NCI-H2196 treated with DMSO at 0.1 percent for 48 hours (cell line): ENCODE results near the gene BAZ2B.

ENCODE experiments used
- DNase-seq: peaks from one replicate; lab custom pipeline; 2025; ENCODE audit not compliant: unreplicated experiment; lab: John Stamatoyannopoulos, UW

BAZ2B gene

GRCh38 chr2:159573846-159574606, 42.3 kb downstream of the BAZ2B start:
- no peak for DNase-seq

GRCh38 chr2:159573294-159573693, 43.1 kb downstream of the BAZ2B start:
- no peak for DNase-seq

DNA sequence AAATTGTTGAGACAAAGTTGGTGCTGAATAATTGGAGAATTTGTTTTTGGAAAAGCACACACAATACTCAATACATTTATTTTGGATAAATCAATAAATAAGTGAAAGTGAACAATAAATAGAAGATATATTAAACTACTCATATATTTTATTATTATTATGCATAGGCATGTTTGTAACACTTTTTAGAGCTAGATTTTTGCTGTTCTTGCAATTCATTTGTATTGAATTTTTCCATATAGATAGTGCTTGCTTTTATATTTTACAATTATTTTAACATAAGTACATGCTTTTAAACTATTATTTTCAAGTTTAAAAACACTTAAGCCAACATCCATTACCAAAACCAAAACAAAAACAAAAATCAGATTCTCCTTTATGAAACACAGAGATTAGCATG, 43.9 kb downstream of the BAZ2B start:
- DNase-seq = no peak

- DNase-seq = no peak
Measured at GRCh38 chr2:159571540-159572260, 44.6 kb downstream of the BAZ2B start.

DNA sequence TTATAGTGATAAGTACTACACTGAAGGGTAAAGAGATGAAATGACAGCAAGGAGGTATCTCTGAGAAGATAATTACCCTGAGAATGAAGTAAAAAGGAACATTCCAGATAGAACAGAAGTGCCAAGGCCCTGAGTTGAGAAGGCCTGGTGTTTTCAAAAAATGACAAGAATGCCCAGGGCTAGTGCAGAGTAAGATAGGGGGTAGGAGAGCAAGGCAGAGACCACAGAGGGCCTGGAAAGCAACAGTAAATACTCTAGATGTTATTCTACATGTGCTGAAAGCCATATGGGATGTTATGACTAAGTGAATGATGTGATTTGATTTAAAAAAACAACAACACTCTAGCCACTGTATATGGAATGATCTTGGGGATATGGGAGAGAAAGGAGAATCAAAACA, 52.3 kb downstream of the BAZ2B start:
- DNase-seq = no peak

DNA sequence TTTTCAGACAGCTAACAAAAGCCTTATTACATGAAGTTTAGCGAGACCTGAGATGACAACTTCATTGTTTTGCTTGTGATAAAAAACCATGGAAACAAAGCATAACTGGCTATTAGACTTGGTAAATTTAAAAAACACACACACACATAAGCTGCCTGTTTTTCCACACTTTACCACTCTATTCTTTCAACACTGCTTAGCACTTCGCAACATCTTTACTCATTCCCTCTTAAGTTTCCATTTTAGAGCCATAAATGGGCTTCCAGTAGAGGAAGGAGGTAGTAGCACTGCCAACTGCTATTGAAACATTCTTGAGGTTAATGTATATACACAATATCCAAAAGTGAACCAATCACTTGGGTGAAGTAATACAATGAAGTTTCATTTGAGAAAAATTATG, 54.1 kb downstream of the BAZ2B start:
- DNase-seq = no peak

- DNase-seq = no peak
Measured at GRCh38 chr2:159561786-159562185, 54.6 kb downstream of the BAZ2B start.

DNA sequence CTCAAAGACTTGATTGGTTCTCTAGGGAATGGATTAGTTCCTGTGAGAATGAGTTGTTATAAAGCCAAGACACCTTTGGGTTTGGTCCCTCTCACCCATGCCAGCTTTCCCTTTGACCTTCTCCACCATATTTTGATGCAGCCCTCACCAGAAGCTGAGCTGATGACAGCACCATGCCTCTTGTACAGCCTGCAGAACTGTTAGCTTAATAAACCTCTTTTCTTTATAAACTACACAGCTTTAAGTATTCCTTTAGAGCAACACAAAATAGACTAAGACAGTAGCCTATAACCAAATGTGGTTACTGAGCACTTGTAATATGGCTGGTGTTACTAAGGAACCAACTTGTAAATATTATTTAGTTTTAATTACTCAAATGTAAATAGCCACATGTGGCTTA, 55.1 kb downstream of the BAZ2B start:
- DNase-seq = no peak

- DNase-seq = no peak
Measured at GRCh38 chr2:159559034-159559433, 57.3 kb downstream of the BAZ2B start.

GRCh38 chr2:159558479-159558878, 57.9 kb downstream of the BAZ2B start:
- no peak for DNase-seq

GRCh38 chr2:159557437-159558034, 58.8 kb downstream of the BAZ2B start:
- no peak for DNase-seq

DNA sequence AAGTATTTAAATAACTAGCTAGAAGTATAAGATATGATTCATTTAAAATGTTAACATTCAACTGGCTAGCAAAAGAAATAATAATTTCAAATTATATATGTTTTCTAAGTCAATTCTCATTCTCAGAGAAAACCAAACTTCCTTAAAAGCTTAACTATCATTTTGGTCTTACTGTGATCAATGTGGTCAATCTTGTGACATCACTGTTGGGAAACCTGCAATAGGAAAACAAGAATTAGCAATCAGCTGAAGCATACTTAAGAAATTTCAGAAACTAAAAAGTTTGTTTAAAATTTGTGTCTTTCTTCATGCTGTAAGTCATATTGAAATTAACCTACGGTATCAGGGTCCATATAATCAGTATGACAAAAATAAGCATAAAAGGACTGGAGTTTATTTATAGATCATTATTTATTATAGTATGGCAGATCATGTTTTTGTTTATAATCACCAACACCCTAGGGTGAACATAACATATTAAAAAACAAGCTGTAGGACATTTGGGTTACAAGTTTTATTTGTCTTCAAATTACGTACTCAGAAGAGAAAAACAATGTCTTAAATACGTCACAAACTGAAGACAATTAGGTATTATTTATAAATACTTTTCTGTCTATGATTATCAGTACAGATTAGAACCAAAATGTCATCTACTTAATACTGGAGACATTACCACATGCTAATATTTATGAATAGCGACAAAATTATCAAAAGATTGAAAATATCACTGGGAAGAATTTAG, 60.5 kb downstream of the BAZ2B start:
- DNase-seq = no peak

- no peak for DNase-seq
Measured at GRCh38 chr2:159553727-159554126, 62.6 kb downstream of the BAZ2B start.

GRCh38 chr2:159551806-159552205, 64.5 kb downstream of the BAZ2B start:
- DNase-seq = no peak

GRCh38 chr2:159550231-159550630, 66.1 kb downstream of the BAZ2B start:
- DNase-seq = no peak

DNA sequence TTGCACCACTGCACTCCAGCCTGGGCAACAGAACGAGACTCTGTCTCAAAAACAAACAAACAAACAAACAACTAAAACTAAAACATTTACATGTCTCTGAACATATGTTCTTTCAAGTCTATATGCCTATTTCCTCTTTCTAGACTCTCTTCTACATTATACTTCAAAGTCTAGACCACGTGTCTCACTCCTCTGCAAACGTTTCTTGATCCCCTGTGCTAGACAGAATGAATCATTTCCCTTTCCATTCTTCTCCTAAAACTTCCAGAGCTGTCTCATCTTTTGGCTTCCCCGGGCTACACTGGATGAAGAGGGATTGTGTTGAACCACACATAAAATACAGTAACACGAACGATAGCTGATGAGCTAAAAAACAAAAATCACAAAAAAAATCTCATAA, 67.1 kb downstream of the BAZ2B start:
- DNase-seq = no peak

DNA sequence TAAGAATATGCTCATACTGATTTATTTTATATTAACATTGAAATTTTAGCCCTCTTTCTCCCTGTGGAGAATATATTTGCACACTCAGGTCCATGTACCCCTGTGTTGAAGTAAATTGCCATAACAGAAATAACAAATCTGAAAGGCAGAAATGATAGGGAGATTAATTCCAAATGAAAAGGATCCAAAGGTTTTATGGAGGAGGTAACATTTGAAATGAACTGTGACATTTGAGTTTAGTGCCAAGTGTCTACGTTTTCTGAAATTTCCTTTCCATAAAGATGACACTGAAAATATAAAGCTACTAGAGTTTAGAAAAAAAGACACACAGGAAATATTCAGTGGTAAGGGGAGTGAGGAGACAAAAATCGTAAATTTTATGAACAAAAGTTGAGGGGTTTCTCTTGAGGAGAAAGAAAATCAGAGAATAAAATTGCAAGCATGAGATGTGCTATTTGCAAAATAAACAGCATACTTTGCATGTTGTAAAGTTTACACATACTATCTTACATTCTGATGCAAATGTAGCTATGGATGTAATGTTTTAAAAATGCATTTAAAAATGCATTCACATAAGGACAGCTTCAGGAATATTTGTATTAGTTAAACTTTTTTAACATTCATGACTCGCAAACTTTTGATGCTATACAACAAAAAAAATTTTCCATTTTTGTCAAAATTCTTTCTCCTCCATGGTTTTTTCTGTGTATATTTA, 69.5 kb downstream of the BAZ2B start:
- no peak for DNase-seq

GRCh38 chr2:159546039-159546438, 70.3 kb downstream of the BAZ2B start:
- DNase-seq = no peak

DNA sequence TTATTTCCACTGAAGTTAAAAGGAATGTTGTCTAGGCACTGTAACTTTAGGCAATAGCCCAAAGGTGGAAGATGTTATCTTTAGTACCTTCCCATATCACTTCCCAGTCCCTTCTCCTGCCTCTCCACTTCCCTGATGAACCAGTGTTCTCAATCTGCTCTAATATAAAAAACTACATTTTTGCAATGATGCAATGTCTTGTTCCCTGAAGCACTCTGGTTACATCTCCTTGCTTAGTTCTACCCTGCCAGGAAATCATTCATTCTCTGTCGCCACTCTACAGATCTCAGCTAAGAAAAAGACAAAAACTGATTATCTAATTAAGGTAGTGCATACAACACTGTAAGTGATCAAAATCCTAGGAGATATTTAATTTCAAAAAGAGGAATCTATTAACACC, 71.3 kb downstream of the BAZ2B start:
- DNase-seq = no peak

- no peak for DNase-seq
Measured at GRCh38 chr2:159542101-159542500, 74.2 kb downstream of the BAZ2B start.

DNA sequence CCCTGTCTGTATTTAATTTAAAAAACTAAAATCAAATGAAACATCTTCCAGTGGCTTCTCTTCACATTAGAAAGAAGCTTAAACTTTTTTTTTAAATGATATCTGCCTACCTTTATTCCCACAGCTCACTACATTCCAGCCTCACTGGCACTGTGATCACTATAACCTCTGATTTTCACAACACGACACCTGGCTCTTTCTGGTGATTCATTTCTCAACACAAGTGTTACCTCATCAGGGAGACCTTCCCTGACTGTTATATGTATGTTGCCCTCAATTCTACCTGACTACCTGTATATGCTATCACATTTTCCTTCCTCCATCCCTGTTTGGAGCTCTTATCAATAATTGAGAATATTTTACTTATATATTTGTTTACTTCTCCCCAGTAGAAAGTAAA, 76.6 kb downstream of the BAZ2B start:
- DNase-seq = no peak
